ENCODE measurements around the gene CMSS1. TPM values are rescaled to one million over a fixed set of nuclear protein-coding genes. Genes with fewer than 3 reads are reported as not detected.

CMSS1 gene
- total and polyA plus RNA-seq, 7 experiments from 2014 or later = 14.9 to 47.7 (median 18.4) TPM

DNA sequence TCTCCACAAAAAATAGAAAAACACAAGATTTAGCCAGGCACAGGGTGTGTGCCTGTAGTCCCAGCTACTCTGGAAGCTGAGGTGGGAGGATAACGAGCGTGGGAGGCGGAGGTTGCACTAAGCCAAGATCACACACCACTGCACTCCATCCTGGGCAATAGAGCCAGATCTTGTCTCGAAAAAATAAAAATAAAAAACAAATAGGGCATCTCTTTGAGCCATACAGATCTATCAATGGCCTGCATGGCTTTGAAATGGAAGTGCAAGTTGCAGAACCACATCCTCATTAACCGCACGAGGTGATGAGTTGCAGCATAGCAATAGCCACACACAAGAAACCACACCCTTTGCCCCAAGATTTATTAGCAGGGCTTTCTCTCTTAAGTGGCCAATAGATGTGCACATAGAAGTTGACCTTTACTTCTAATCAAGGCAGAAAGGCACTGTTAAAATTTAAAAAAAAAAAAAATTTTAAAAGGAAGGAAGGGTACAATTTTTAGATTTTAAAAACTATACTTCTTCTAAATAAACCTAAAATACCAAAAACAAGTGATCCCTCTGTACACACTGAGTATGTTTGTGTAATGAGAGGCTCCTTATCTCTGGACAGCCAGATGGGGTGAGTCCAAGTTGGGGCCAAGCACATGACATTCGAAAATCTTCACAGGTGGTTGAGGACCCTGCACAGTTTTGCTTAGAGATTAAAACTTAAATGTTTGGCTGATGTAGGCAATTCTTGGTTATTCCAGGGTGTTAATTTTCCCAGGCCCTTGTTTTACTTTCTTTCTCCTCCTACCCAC, 243.2 kb downstream of the CMSS1 start:
- POLR2A ChIA-PET = no interaction called here
- no peak for DNase-seq

DNA sequence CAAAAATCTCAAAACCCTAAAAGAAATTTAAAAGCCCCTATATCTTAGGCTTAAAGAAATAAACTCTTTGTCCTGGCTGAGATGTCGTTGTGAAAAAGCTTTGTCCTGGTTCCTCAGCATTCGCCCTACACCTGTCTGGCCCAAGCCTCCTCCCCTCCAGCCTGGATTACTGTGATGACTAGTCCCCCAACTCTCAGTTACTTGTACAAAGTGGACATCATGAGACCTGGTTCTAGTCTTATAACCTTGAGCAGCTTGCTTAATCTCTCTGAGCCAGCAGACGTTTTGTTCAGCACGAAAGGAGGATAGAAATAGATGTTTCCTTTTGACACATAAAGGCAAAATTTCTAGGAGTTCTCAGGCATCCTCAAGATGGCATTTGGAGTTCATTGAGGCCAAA, 245.0 kb downstream of the CMSS1 start:
- ATAC-seq = no peak
- Histone ChIP-seq H3K27ac (ENCODE audit: low read depth, low read length) (no peak overlapping the region), H3K36me3 (ENCODE audit: control insufficient read depth in 2 of 3, insufficient read depth in 3 of 3, low read length in 3 of 3) (no peaks in the 10 kb centered on the region), H3K27me3 (ENCODE audit: control insufficient read depth in 2 of 2, insufficient read depth in 2 of 2, low read length in 2 of 2) (no peaks in the 10 kb centered on the region), H3K9me3 (ENCODE audit: control insufficient read depth in 2 of 3, low read length in 3 of 3) (no peaks in the 10 kb centered on the region), H3K4me3 (ENCODE audit: low read length) (no peak overlapping the region), H3K4me1 (ENCODE audit: control insufficient read depth in 2 of 2, insufficient read depth in 2 of 2, low read length in 2 of 2) (peaks cover 0 to 5% of the 10 kb centered on the region in 2 donors)
- Mint-ChIP-seq H3K4me3 (no peak overlapping the region), H3K4me1 (peaks cover 0 to 13% (median 0%) of the 10 kb centered on the region in 7 donors), H3K9me3 (no peaks in the 10 kb centered on the region), H3K27ac (no peak overlapping the region), H3K36me3 (peaks cover 0 to 3% (median 0%) of the 10 kb centered on the region in 5 donors), H3K27me3 (no peaks in the 10 kb centered on the region)
- ChIA-PET CTCF (no interaction called here), POLR2A (no interaction called here)
- no peak for DNase-seq
- intact Hi-C loops (cut with micrococcal nuclease) = no loop called here

More for the DNA sequence above, 243.2 kb downstream of the CMSS1 start:
- intact Hi-C loops (cut with micrococcal nuclease) = no loop called here
- peaks cover 0 to 5% of the 10 kb centered on the region in 2 donors for H3K4me1 ChIP-seq (ENCODE audit: control insufficient read depth in 2 of 2, insufficient read depth in 2 of 2, low read length in 2 of 2)
- Mint-ChIP-seq H3K27me3 (no peaks in the 10 kb centered on the region), H3K27ac (no peak overlapping the region), H3K4me1 (peaks cover 0 to 13% (median 0%) of the 10 kb centered on the region in 7 donors), H3K4me3 (no peak overlapping the region), H3K36me3 (peaks cover 0 to 3% (median 0%) of the 10 kb centered on the region in 5 donors), H3K9me3 (no peaks in the 10 kb centered on the region)
- H3K27me3 ChIP-seq (ENCODE audit: control insufficient read depth in 2 of 2, insufficient read depth in 2 of 2, low read length in 2 of 2) = no peaks in the 10 kb centered on the region
- H3K27ac ChIP-seq (ENCODE audit: low read depth, low read length) = no peak overlapping the region
- peak; percentile 72 for ATAC-seq
- CTCF ChIA-PET = no interaction called here
- H3K4me3 ChIP-seq (ENCODE audit: low read length) = no peak overlapping the region
- H3K36me3 ChIP-seq (ENCODE audit: control insufficient read depth in 2 of 3, insufficient read depth in 3 of 3, low read length in 3 of 3) = no peaks in the 10 kb centered on the region
- H3K9me3 ChIP-seq (ENCODE audit: control insufficient read depth in 2 of 3, low read length in 3 of 3) = no peaks in the 10 kb centered on the region

DNA sequence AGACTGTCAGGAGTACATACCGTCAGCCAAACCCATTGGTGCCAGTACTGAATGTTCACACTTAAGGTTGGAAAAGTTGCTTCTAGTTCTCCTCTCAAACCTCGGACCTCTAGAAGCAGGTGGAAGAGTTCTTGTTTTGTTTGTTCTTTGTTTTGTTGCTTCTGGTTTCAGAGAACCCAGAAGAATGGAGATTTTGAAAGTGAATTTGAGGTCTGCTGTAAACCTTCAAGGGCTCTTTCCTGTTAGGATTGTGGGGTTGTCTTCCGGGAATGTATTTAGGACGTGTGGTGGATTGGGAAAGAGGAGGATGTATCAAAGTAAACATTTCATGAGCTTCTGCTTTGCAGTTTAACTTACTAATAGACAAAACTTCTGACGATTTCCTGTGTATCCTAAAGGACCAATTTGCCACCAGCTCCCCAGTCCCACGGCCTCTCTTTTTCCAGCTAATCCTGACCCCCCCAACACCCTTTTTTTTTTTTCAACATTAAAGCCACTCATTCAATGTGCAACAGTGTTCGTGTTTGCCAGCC, 246.3 kb downstream of the CMSS1 start:
- Mint-ChIP-seq H3K36me3 (peaks cover 0 to 3% (median 0%) of the 10 kb centered on the region in 5 donors), H3K4me3 (no peak overlapping the region)
- CTCF ChIA-PET = interaction anchor here (1.7 kb wide), 1 partner anchor 190 kb away, joined by 5 read pairs; no protein-coding TSS in a partner anchor

DNA sequence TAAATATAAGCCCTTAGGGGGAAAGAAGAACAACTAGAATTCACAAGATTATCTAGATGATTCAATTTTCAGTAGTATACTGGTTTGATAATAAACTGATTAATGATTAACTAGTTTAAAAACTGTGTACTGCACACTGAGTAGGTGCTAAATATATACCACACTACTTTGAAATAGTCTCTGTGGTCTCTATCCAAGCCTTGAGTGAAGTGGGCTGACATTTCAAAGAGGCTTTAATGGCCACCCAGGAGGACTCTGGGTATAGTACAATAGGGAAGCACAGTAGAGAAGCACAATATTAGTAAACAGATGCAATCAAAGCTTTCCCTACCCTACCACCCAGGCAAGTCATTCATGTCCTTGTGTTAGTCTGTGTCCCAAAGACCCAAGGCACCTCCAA, 249.9 kb downstream of the CMSS1 start:
- Mint-ChIP-seq H3K9me3 (peaks cover 0 to 12% (median 0%) of the 10 kb centered on the region in 11 donors), H3K4me3 (no peak overlapping the region), H3K27me3 (no peaks in the 10 kb centered on the region), H3K27ac (no peak overlapping the region), H3K36me3 (peaks cover 0 to 25% (median 0%) of the 10 kb centered on the region in 5 donors), H3K4me1 (peaks cover 6 to 37% (median 21%) of the 10 kb centered on the region in 7 donors)
- Histone ChIP-seq H3K27ac (ENCODE audit: low read depth, low read length) (no peak overlapping the region), H3K4me1 (ENCODE audit: control insufficient read depth in 2 of 2, insufficient read depth in 2 of 2, low read length in 2 of 2) (peaks cover 0 to 4% of the 10 kb centered on the region in 2 donors), H3K9me3 (ENCODE audit: control insufficient read depth in 2 of 3, low read length in 3 of 3) (no peaks in the 10 kb centered on the region), H3K36me3 (ENCODE audit: control insufficient read depth in 2 of 3, insufficient read depth in 3 of 3, low read length in 3 of 3) (no peaks in the 10 kb centered on the region), H3K4me3 (ENCODE audit: low read length) (no peak overlapping the region), H3K27me3 (ENCODE audit: control insufficient read depth in 2 of 2, insufficient read depth in 2 of 2, low read length in 2 of 2) (no peaks in the 10 kb centered on the region)
- ChIA-PET POLR2A (no interaction called here), CTCF (interaction anchor here (1.5 to 2.9 kb wide), 2 partner anchors 186 to 188 kb away, joined by 3 to 23 read pairs; no protein-coding TSS in a partner anchor)
- intact Hi-C loops (cut with micrococcal nuclease) = loop anchor here (5.0 kb wide), 3 partner anchors 235 to 525 kb away; no protein-coding TSS in a partner anchor
- ATAC-seq (no peak), DNase-seq (no peak)

More for the DNA sequence above, 246.3 kb downstream of the CMSS1 start:
- peaks cover 0 to 5% of the 10 kb centered on the region in 2 donors for H3K4me1 ChIP-seq (ENCODE audit: control insufficient read depth in 2 of 2, insufficient read depth in 2 of 2, low read length in 2 of 2)
- no peaks in the 10 kb centered on the region for H3K9me3 ChIP-seq (ENCODE audit: control insufficient read depth in 2 of 3, low read length in 3 of 3)
- H3K36me3 ChIP-seq (ENCODE audit: control insufficient read depth in 2 of 3, insufficient read depth in 3 of 3, low read length in 3 of 3) = no peaks in the 10 kb centered on the region
- no peak for ATAC-seq
- intact Hi-C loops (cut with micrococcal nuclease) = no loop called here
- H3K9me3 Mint-ChIP-seq = no peaks in the 10 kb centered on the region
- no peak for DNase-seq
- no peak overlapping the region for H3K27ac ChIP-seq (ENCODE audit: low read depth, low read length)
- H3K27me3 ChIP-seq (ENCODE audit: control insufficient read depth in 2 of 2, insufficient read depth in 2 of 2, low read length in 2 of 2) = no peaks in the 10 kb centered on the region
- POLR2A ChIA-PET = no interaction called here
- H3K27me3 Mint-ChIP-seq = no peaks in the 10 kb centered on the region
- H3K27ac Mint-ChIP-seq = no peak overlapping the region
- peaks cover 0 to 17% (median 4%) of the 10 kb centered on the region in 7 donors for H3K4me1 Mint-ChIP-seq
- no peak overlapping the region for H3K4me3 ChIP-seq (ENCODE audit: low read length)

DNA sequence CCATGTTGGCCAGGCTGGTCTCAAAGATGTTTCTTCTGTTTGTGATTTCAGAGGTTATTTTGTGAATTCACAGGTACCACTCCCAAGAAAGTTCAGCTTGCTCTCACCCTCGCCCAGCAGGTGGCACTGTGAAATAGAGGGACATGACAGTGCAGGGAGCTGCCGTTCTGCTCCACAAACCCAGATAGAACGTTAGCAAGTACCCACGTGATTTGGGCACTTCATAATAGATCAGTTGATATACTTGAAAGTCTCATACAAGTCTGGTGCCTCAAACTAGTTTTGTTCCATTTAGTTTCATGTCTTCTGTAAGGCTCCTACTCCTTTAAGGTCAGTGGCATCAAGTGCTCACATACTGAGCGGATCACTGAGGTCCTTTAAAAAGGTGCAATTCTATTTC, 251.2 kb downstream of the CMSS1 start:
- peaks cover 0 to 12% (median 0%) of the 10 kb centered on the region in 11 donors for H3K9me3 Mint-ChIP-seq
- Histone ChIP-seq H3K9me3 (ENCODE audit: control insufficient read depth in 2 of 3, low read length in 3 of 3) (no peaks in the 10 kb centered on the region), H3K27me3 (ENCODE audit: control insufficient read depth in 2 of 2, insufficient read depth in 2 of 2, low read length in 2 of 2) (no peaks in the 10 kb centered on the region), H3K4me1 (ENCODE audit: control insufficient read depth in 2 of 2, insufficient read depth in 2 of 2, low read length in 2 of 2) (peaks cover 9 to 16% of the 10 kb centered on the region in 2 donors), H3K27ac (ENCODE audit: low read depth, low read length) (no peak overlapping the region), H3K4me3 (ENCODE audit: low read length) (no peak overlapping the region), H3K36me3 (ENCODE audit: control insufficient read depth in 2 of 3, insufficient read depth in 3 of 3, low read length in 3 of 3) (no peaks in the 10 kb centered on the region)
- H3K36me3 Mint-ChIP-seq = peaks cover 0 to 27% (median 0%) of the 10 kb centered on the region in 5 donors
- DNase-seq (peak; percentile 52 to 79 (median 70)), ATAC-seq (peak; percentile 95)
- ChIA-PET CTCF (interaction anchor here (0.6 to 2.9 kb wide), 7 partner anchors 11 to 731 kb away, joined by 3 to 23 read pairs (median 3); no protein-coding TSS in a partner anchor), POLR2A (interaction anchor here (0.6 kb wide), 1 partner anchor 185 kb away, joined by 4 read pairs; no protein-coding TSS in a partner anchor)
- intact Hi-C loops (cut with micrococcal nuclease) = loop anchor here (1.0 to 5.0 kb wide), 9 partner anchors 21 to 523 kb away; no protein-coding TSS in a partner anchor
- H3K4me3 Mint-ChIP-seq = peak overlapping the region in 2 of 10 donors; percentile 29 to 40
- H3K27ac Mint-ChIP-seq = peak overlapping the region in 2 of 9 donors; percentile 46 to 53
- H3K27me3 Mint-ChIP-seq = no peaks in the 10 kb centered on the region
- peaks cover 17 to 47% (median 33%) of the 10 kb centered on the region in 7 donors for H3K4me1 Mint-ChIP-seq

DNA sequence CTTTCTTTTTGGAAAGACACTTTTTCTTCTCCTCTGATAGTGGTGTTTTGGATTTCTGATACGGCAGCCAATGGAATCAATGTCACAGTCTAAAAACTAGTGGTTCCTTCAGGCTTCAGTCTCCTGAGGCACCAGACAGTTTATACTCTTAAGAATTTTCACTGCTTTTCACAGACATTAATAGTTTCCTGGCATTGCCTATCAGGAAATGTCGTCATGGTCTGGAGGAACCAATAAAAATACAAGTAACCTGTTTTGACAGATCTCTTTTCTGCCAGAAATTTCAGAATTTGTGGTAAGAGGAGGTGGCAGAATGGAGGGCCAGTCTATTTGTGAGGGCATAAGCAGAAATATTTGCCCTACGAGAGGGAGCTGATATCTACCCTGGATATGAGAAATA, 251.8 kb downstream of the CMSS1 start:
- POLR2A ChIA-PET = no interaction called here
- H3K4me3 Mint-ChIP-seq = peak overlapping the region in 1 of 10 donors; percentile 20
- H3K36me3 Mint-ChIP-seq = peaks cover 0 to 27% (median 0%) of the 10 kb centered on the region in 5 donors
- H3K9me3 Mint-ChIP-seq = peaks cover 0 to 12% (median 0%) of the 10 kb centered on the region in 11 donors
- no peaks in the 10 kb centered on the region for H3K9me3 ChIP-seq (ENCODE audit: control insufficient read depth in 2 of 3, low read length in 3 of 3)
- CTCF ChIA-PET = interaction anchor here (0.8 to 2.9 kb wide), 4 partner anchors 11 to 185 kb away, joined by 3 to 23 read pairs (median 4); no protein-coding TSS in a partner anchor
- H3K27ac ChIP-seq (ENCODE audit: low read depth, low read length) = no peak overlapping the region
- no peak overlapping the region for H3K4me3 ChIP-seq (ENCODE audit: low read length)
- ATAC-seq (no peak), DNase-seq (no peak)
- H3K4me1 ChIP-seq (ENCODE audit: control insufficient read depth in 2 of 2, insufficient read depth in 2 of 2, low read length in 2 of 2) = peaks cover 16 to 20% of the 10 kb centered on the region in 2 donors
- H3K27me3 ChIP-seq (ENCODE audit: control insufficient read depth in 2 of 2, insufficient read depth in 2 of 2, low read length in 2 of 2) = no peaks in the 10 kb centered on the region
- H3K4me1 Mint-ChIP-seq = peaks cover 22 to 47% (median 40%) of the 10 kb centered on the region in 7 donors
- no peaks in the 10 kb centered on the region for H3K36me3 ChIP-seq (ENCODE audit: control insufficient read depth in 2 of 3, insufficient read depth in 3 of 3, low read length in 3 of 3)
- no peaks in the 10 kb centered on the region for H3K27me3 Mint-ChIP-seq
- H3K27ac Mint-ChIP-seq = peak overlapping the region in 1 of 9 donors; percentile 7
- intact Hi-C loops (cut with micrococcal nuclease) = loop anchor here (1.0 to 5.0 kb wide), 8 partner anchors 21 to 523 kb away; no protein-coding TSS in a partner anchor

Measured in naive thymus-derived CD4-positive, alpha-beta T cell (primary cell).